ENCODE results near the gene DDX59. TPM values are rescaled to one million over a fixed set of nuclear protein-coding genes. Genes with fewer than 3 reads are reported as not detected.

Gene DDX59
- polyA plus RNA-seq, 3 donors = 14.3 to 18.6 (median 14.9) TPM

- H3K27me3 ChIP-seq (ENCODE audit: control insufficient read depth in 2 of 2, insufficient read depth in 2 of 2, low read length in 2 of 2) = no peaks in the 10 kb centered on the region
- TF ChIP-seq CTCF (IDR thresholded peaks at IDR 0.05) = no peak
- Mint-ChIP-seq H3K27ac (no peak overlapping the region), H3K36me3 (no peaks in the 10 kb centered on the region), H3K4me3 (no peak overlapping the region), H3K9me3 (no peaks in the 10 kb centered on the region), H3K4me1 (no peaks in the 10 kb centered on the region), H3K27me3 (ENCODE audit: low read depth in 3 of 3) (peaks cover 0 to 4% (median 0%) of the 10 kb centered on the region in 3 donors)
- no peak for DNase-seq
- intact Hi-C loops (cut with micrococcal nuclease) = no loop called here
- WGBS (ENCODE audit: insufficient coverage) = no CpG with 5 or more reads among the region's 1 CpG
- H3K36me3 ChIP-seq (replicated peaks in 1 of 2; ENCODE audit: control insufficient read depth in 1 of 2, insufficient read depth in 2 of 2, low read length in 2 of 2) = no peaks in the 10 kb centered on the region
- no peak overlapping the region for H3K9ac ChIP-seq (ENCODE audit: insufficient read depth, low read length, poor library complexity, severe bottlenecking)
- H2AFZ ChIP-seq (ENCODE audit: insufficient read depth, low read depth, low read length, poor library complexity, severe bottlenecking) = no peak overlapping the region
- H3K9me3 ChIP-seq (replicated peaks in 1 of 2; ENCODE audit: control insufficient read depth in 1 of 2, insufficient read depth in 1 of 2, low read length in 2 of 2) = no peaks in the 10 kb centered on the region
- H3K4me3 ChIP-seq (replicated peaks in 1 of 3; ENCODE audit: low read depth in 2 of 3, low read length in 3 of 3) = no peak overlapping the region
- no peak overlapping the region for H3K4me2 ChIP-seq (replicated peaks; ENCODE audit: extremely low read depth, low read length, poor library complexity, severe bottlenecking)
- H4K20me1 ChIP-seq (ENCODE audit: insufficient read depth, low read length) = no peaks in the 10 kb centered on the region
- no peaks in the 10 kb centered on the region for H3K4me1 ChIP-seq (ENCODE audit: control insufficient read depth in 1 of 2, insufficient read depth in 2 of 2, low read length in 2 of 2)
- no peak overlapping the region for H3K27ac ChIP-seq (ENCODE audit: low read depth in 1 of 2, low read length in 2 of 2)
- H3K79me2 ChIP-seq (ENCODE audit: insufficient read depth, low read length) = no peaks in the 10 kb centered on the region
Observed at GRCh38 chr1:200683298-200683697, 13.6 kb upstream of the DDX59 start.

- Histone ChIP-seq H2AFZ (ENCODE audit: insufficient read depth, low read depth, low read length, poor library complexity, severe bottlenecking) (no peak overlapping the region), H4K20me1 (ENCODE audit: insufficient read depth, low read length) (no peaks in the 10 kb centered on the region), H3K9ac (ENCODE audit: insufficient read depth, low read length, poor library complexity, severe bottlenecking) (no peak overlapping the region), H3K4me1 (ENCODE audit: control insufficient read depth in 1 of 2, insufficient read depth in 2 of 2, low read length in 2 of 2) (no peaks in the 10 kb centered on the region), H3K27me3 (ENCODE audit: control insufficient read depth in 2 of 2, insufficient read depth in 2 of 2, low read length in 2 of 2) (no peaks in the 10 kb centered on the region), H3K36me3 (replicated peaks in 1 of 2; ENCODE audit: control insufficient read depth in 1 of 2, insufficient read depth in 2 of 2, low read length in 2 of 2) (no peaks in the 10 kb centered on the region), H3K4me2 (replicated peaks; ENCODE audit: extremely low read depth, low read length, poor library complexity, severe bottlenecking) (no peak overlapping the region), H3K27ac (ENCODE audit: low read depth in 1 of 2, low read length in 2 of 2) (no peak overlapping the region), H3K4me3 (replicated peaks in 1 of 3; ENCODE audit: low read depth in 2 of 3, low read length in 3 of 3) (no peak overlapping the region), H3K9me3 (replicated peaks in 1 of 2; ENCODE audit: control insufficient read depth in 1 of 2, insufficient read depth in 1 of 2, low read length in 2 of 2) (no peaks in the 10 kb centered on the region), H3K79me2 (ENCODE audit: insufficient read depth, low read length) (no peaks in the 10 kb centered on the region)
- no peaks in the 10 kb centered on the region for H3K36me3 Mint-ChIP-seq
- peaks cover 0 to 2% (median 2%) of the 10 kb centered on the region in 3 donors for H3K27me3 Mint-ChIP-seq (ENCODE audit: low read depth in 3 of 3)
- intact Hi-C loops (cut with micrococcal nuclease) = no loop called here
- no peak overlapping the region for H3K4me3 Mint-ChIP-seq
- 100% methylated on average over 2 of the region's 6 CpGs for WGBS (ENCODE audit: insufficient coverage)
- no peak overlapping the region for H3K27ac Mint-ChIP-seq
- H3K9me3 Mint-ChIP-seq = no peaks in the 10 kb centered on the region
- TF ChIP-seq CTCF (IDR thresholded peaks at IDR 0.05) = no peak
- no peaks in the 10 kb centered on the region for H3K4me1 Mint-ChIP-seq
- no peak for DNase-seq
Observed at GRCh38 chr1:200681231-200681630, 11.5 kb upstream of the DDX59 start.
